Activated CD4-positive, alpha-beta T cell treated with anti-CD3 and anti-CD28 coated beads, Interleukin-2, Interleukin-4, amounts not matched to agents 100 ng/mL and 50 ng/mL, durations not matched to agents 16 hours and 8 hours (primary cell): ENCODE measurements around the gene PLA2G2D.
A peak's percentile ranks its signal among the peaks of the same experiment; 100 is the strongest.

Experiments
- DNase-seq: peaks from one replicate; pipeline ENCODE4 v3.0.0-alpha.2; 2020; ENCODE audit warnings: low spot score

PLA2G2D gene

GRCh38 chr1:20114021-20114648 is 5.2 kb downstream of the PLA2G2D start:
- DNase-seq = no peak

GRCh38 chr1:20112279-20113000 is 6.9 kb downstream of the PLA2G2D start:
- DNase-seq = no peak

- no peak for DNase-seq
These were observed 7.9 kb downstream of the PLA2G2D start for GRCh38 chr1:20111452-20111851.

GRCh38 chr1:20110679-20111078 is 8.7 kb downstream of the PLA2G2D start:
- DNase-seq = no peak

GRCh38 chr1:20109223-20109856 is 10.0 kb downstream of the PLA2G2D start:
- DNase-seq = no peak

GRCh38 chr1:20108366-20109123 is 10.8 kb downstream of the PLA2G2D start:
- DNase-seq = no peak

- DNase-seq = no peak
These were observed 11.5 kb downstream of the PLA2G2D start for GRCh38 chr1:20107796-20108195.

- no peak for DNase-seq
These were observed 12.0 kb downstream of the PLA2G2D start for GRCh38 chr1:20107351-20107750.

- no peak for DNase-seq
These were observed 13.5 kb downstream of the PLA2G2D start for GRCh38 chr1:20105856-20106255.

GRCh38 chr1:20102875-20103274 is 16.5 kb downstream of the PLA2G2D start:
- peak; percentile 77 for DNase-seq

- peak; percentile 64 for DNase-seq
These were observed 18.5 kb downstream of the PLA2G2D start for GRCh38 chr1:20100632-20101355.

- no peak for DNase-seq
These were observed 19.8 kb downstream of the PLA2G2D start for GRCh38 chr1:20099533-20099932.

GRCh38 chr1:20096840-20097447 is 22.4 kb downstream of the PLA2G2D start:
- no peak for DNase-seq

- DNase-seq = no peak
These were observed 23.5 kb downstream of the PLA2G2D start for GRCh38 chr1:20095564-20096434.

- no peak for DNase-seq
These were observed 25.4 kb downstream of the PLA2G2D start for GRCh38 chr1:20093940-20094391.

GRCh38 chr1:20093303-20093702 is 26.0 kb downstream of the PLA2G2D start:
- no peak for DNase-seq

GRCh38 chr1:20090641-20091040 is 28.7 kb downstream of the PLA2G2D start:
- DNase-seq = no peak

- DNase-seq = no peak
These were observed 29.2 kb downstream of the PLA2G2D start for GRCh38 chr1:20090119-20090518.

GRCh38 chr1:20089328-20090077 is 29.8 kb downstream of the PLA2G2D start:
- no peak for DNase-seq

- DNase-seq = no peak
These were observed 31.7 kb downstream of the PLA2G2D start for GRCh38 chr1:20087668-20088067.
